ENCODE data around the gene KCND3. TPM values are rescaled to one million over a fixed set of nuclear protein-coding genes. Genes with fewer than 3 reads are reported as not detected.

KCND3 gene
- total RNA-seq, 1 donor from 2014 or later, result 3.7 TPM

DNA sequence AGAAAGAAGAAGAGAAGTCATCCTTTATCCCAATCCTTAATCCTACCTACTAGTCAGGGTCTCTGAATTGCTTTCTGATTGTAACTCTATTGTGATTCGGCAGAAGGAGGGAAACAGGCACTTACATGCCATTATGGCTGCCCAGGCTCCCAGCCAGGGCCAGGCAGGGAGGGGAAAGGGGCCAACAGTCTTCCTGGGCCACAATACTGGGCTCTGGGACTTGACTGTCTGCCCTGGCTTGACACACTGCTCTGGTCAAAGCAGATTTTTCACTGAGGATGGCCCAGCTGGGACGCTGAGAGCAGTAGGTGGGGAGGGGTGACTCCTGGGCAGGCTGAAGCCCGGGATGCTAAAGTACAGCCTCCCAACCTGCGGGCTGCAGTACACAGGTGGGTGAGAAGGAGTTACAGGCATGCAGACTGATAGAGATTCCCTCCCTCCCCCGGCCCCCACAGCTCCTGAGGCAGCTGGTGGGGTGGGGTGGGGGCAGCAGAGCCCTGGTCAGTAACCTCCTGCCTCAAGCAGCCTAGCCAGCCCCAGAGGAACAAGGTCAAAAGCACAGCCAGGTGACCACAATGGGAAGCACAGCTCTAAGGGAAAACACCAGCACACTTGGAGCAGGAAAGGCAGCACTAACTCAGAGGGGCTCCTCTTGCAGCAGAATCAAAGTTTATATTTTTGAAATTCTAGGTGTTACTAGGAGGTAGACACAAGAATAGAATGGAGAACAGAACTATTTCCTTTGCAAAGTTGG is 25.3 kb downstream of the KCND3 start:
- H3K9me3 Mint-ChIP-seq (ENCODE audit: unreplicated experiment), result peaks cover 3% of the 10 kb centered on the region
- H3K27me3 Mint-ChIP-seq (ENCODE audit: unreplicated experiment), result peaks cover 3% of the 10 kb centered on the region
- no peaks in the 10 kb centered on the region for H3K36me3 Mint-ChIP-seq (ENCODE audit: unreplicated experiment)
- TF ChIP-seq, protein P1, sequence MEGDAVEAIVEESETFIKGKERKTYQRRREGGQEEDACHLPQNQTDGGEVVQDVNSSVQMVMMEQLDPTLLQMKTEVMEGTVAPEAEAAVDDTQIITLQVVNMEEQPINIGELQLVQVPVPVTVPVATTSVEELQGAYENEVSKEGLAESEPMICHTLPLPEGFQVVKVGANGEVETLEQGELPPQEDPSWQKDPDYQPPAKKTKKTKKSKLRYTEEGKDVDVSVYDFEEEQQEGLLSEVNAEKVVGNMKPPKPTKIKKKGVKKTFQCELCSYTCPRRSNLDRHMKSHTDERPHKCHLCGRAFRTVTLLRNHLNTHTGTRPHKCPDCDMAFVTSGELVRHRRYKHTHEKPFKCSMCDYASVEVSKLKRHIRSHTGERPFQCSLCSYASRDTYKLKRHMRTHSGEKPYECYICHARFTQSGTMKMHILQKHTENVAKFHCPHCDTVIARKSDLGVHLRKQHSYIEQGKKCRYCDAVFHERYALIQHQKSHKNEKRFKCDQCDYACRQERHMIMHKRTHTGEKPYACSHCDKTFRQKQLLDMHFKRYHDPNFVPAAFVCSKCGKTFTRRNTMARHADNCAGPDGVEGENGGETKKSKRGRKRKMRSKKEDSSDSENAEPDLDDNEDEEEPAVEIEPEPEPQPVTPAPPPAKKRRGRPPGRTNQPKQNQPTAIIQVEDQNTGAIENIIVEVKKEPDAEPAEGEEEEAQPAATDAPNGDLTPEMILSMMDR (IDR thresholded peaks at IDR 0.05; ENCODE audit: partially characterized antibody, unreplicated experiment), result no peak
- no peak overlapping the region for H3K4me3 Mint-ChIP-seq (ENCODE audit: unreplicated experiment)
- H3K27ac Mint-ChIP-seq (ENCODE audit: unreplicated experiment), result no peak overlapping the region
- DNase-seq, result no peak
- no peaks in the 10 kb centered on the region for H3K4me1 Mint-ChIP-seq (ENCODE audit: low read depth, unreplicated experiment)

DNA sequence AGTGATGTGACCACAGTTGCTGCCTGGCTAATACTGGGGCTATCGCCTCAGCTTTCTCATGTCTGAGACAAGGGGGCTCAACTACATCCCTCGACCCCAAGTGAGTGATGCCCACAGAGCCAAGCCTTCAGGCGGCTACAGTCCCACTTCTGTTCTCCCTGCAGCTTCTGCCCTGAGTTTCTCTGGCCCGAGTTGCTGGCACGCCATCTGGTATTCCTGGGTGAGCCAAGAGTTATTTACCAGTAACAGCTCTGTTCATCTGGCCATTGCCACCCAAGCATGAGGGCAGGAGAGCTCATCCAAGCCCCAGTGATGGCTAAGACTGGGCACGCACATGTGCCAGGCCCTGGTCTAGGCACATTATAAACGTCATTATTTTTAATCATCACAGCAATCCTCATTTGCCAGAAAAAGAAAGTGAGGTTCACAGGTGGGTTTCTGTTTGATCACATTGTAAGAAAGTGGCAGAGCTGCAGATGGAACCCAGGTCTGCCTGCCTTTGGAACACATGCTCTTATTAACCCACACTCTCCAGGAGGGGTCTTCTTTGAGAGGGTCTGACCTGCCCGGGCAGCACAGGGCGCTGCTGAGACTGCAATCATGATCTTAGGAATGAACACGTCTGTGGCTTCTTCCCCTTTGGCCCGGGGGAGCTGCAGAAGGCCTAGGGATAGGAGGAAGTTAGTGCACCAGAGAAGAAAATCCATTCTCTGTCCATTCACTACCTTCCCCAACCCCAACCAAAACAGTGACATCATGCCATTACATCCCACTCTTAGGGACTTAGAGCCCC is 27.5 kb downstream of the KCND3 start:
- TF ChIP-seq, protein P1 (IDR thresholded peaks at IDR 0.05; ENCODE audit: partially characterized antibody, unreplicated experiment), result no peak
- Mint-ChIP-seq H3K36me3 (ENCODE audit: unreplicated experiment) (no peaks in the 10 kb centered on the region), H3K27me3 (ENCODE audit: unreplicated experiment) (peaks cover 1% of the 10 kb centered on the region), H3K4me3 (ENCODE audit: unreplicated experiment) (no peak overlapping the region), H3K4me1 (ENCODE audit: low read depth, unreplicated experiment) (peaks cover 8% of the 10 kb centered on the region), H3K27ac (ENCODE audit: unreplicated experiment) (no peak overlapping the region), H3K9me3 (ENCODE audit: unreplicated experiment) (peaks cover 3% of the 10 kb centered on the region)
- no peak for DNase-seq

DNA sequence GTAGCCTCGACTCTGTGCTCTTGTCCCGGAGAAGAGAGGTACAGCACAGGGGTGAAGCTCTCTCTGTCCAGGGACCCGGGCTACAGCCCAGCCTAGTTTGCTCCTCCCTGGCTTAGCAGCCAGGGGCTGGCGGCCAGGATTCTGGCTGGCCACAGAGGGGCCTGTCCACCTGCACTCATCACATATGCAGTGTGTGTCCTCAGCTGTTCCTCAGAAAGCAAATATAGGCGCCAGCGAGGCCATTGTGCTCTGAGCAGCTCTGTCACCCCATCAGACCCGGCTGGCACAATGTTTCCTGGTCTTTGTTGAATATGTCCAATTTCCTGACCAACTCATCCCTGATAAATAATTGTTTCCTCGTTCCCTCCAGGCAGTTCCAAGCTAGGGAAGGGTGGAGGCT is 28.5 kb downstream of the KCND3 start:
- Mint-ChIP-seq H3K27ac (ENCODE audit: unreplicated experiment) (no peak overlapping the region), H3K36me3 (ENCODE audit: unreplicated experiment) (no peaks in the 10 kb centered on the region)
- TF ChIP-seq, protein P1 (IDR thresholded peaks at IDR 0.05; ENCODE audit: partially characterized antibody, unreplicated experiment), result no peak

DNA sequence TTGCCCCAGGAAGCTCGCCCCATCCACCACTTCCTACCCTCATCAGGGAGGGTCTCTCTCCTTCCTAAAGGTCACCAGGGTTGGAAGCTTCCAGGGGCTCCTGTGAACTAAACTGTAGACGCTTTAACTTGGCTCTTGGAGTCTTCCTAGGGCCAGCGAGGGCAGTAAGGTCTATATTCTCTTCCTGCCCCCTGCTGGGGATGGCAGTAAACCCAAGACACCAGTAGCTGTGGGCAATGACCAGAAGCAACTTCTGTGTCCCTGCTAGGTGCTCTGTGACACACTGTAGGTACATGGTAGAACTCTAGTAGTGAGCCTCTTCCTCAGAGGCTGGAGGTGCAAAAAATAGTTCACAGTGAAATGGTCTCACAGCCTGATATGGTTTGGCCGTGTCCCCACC is 30.0 kb downstream of the KCND3 start:
- no peak overlapping the region for H3K27ac Mint-ChIP-seq (ENCODE audit: unreplicated experiment)
- no peaks in the 10 kb centered on the region for H3K36me3 Mint-ChIP-seq (ENCODE audit: unreplicated experiment)
- H3K4me1 Mint-ChIP-seq (ENCODE audit: low read depth, unreplicated experiment), result peaks cover 26% of the 10 kb centered on the region
- peaks cover 3% of the 10 kb centered on the region for H3K9me3 Mint-ChIP-seq (ENCODE audit: unreplicated experiment)
- TF ChIP-seq, protein P1 (IDR thresholded peaks at IDR 0.05; ENCODE audit: partially characterized antibody, unreplicated experiment), result no peak
- peaks cover 2% of the 10 kb centered on the region for H3K27me3 Mint-ChIP-seq (ENCODE audit: unreplicated experiment)
- H3K4me3 Mint-ChIP-seq (ENCODE audit: unreplicated experiment), result no peak overlapping the region
- no peak for DNase-seq

More for the DNA sequence above, 28.5 kb downstream of the KCND3 start:
- Mint-ChIP-seq H3K4me1 (ENCODE audit: low read depth, unreplicated experiment) (peaks cover 18% of the 10 kb centered on the region), H3K9me3 (ENCODE audit: unreplicated experiment) (peaks cover 3% of the 10 kb centered on the region), H3K27me3 (ENCODE audit: unreplicated experiment) (peaks cover 2% of the 10 kb centered on the region), H3K4me3 (ENCODE audit: unreplicated experiment) (no peak overlapping the region)
- DNase-seq, result no peak

DNA sequence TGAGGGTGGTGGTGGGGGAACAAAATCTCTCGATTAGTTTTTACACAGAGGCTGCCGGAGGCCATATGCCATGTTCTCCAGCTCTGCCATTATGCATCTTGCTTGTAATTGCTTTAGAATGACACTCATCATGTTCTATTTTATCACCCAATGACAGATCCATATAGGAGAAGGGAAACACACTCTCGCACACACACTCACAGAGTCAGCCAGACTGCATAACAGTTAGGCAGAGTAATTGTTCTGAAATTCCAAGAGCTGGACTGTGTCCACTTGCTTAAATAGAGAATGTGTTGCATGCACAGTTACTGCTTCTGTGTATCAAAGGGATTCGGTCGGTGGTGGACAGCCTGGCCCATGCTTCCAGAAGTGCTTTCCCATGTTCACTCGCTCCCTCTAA is 30.6 kb downstream of the KCND3 start:
- no peaks in the 10 kb centered on the region for H3K36me3 Mint-ChIP-seq (ENCODE audit: unreplicated experiment)
- H3K4me1 Mint-ChIP-seq (ENCODE audit: low read depth, unreplicated experiment), result peaks cover 26% of the 10 kb centered on the region
- H3K27me3 Mint-ChIP-seq (ENCODE audit: unreplicated experiment), result peaks cover 2% of the 10 kb centered on the region
- DNase-seq, result no peak
- TF ChIP-seq, protein P1 (IDR thresholded peaks at IDR 0.05; ENCODE audit: partially characterized antibody, unreplicated experiment), result no peak
- no peak overlapping the region for H3K27ac Mint-ChIP-seq (ENCODE audit: unreplicated experiment)
- peak overlapping the region; percentile 0 for H3K4me3 Mint-ChIP-seq (ENCODE audit: unreplicated experiment)
- peaks cover 3% of the 10 kb centered on the region for H3K9me3 Mint-ChIP-seq (ENCODE audit: unreplicated experiment)
